CD4-positive, alpha-beta T cell treated with Interleukin-1 beta for 1 hour (primary cell): ENCODE measurements around the gene BCL11A.

Source experiments
- DNase-seq, 2 donors: peaks; one replicate each; pipeline ENCODE4 v3.0.0-alpha.2; 2020 to 2022

Gene BCL11A

DNA sequence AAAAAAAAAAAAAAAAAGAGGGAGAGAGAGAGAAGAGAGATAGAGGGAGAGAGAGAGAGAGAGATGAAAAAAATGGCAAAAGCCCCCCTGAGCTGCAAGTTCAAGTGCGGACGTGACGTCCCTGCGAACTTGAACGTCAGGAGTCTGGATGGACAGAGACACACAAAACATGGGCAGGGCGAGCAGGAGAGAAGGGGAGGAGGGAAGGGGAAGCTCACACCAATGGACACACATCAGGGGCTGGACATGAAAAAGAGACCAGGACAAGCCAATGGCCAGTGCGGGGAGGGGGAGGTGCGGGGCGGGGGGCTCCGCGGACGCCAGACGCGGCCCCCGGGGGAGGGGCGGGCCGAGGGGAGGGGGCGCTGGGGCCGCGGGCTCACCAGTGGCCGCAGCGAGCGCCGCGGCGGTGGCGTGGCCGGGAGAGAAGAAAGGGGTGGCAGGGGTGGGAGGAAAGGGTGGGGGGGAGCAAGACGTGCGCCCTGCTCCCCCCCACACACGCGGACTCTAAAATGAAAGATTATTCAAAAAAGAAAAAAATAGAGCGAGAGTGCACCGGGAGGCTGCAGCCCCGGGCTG, at the start of gene BCL11A:
Gene BCL11A, minus strand, starts transcription at position 160 of the 579 bp plus-strand sequence. CDS start 384 bp downstream, outside the sequence.
- DNase-seq = peak in 1 of 2 donors; percentile 74

DNA sequence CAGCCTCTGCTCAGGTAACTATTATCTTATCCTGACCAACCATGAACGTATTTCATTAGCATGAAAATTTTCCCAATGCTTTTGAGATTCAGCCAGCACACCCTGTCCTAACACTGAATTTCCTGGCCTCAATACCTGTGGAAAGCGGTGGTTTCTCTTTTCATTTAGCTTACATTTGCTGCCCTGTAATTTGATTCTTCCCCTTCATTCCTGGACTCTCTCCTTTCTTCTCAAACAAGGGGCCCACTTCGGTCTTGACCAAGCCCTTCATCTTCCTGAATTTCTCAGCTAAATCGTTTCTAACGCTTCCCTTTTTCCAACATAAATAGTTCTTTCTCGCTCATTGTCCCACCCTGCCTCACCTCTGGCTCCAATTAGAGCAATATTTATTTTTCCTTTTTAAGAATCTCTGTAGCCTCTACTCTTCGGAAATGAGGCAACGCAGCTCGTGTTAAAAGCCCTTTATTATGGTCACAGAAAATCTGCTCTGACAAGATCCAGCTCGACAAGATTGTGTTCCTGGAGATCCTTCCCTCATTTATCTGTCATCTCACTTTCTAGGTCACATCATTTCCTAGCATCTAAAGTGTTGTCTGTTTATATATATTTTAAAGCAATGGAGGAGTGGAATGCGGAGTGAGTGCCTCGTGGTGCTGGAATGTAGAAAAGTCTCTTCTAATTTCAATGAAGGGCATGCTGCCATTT, 49.5 kb upstream of the BCL11A start:
- no peak for DNase-seq

DNA sequence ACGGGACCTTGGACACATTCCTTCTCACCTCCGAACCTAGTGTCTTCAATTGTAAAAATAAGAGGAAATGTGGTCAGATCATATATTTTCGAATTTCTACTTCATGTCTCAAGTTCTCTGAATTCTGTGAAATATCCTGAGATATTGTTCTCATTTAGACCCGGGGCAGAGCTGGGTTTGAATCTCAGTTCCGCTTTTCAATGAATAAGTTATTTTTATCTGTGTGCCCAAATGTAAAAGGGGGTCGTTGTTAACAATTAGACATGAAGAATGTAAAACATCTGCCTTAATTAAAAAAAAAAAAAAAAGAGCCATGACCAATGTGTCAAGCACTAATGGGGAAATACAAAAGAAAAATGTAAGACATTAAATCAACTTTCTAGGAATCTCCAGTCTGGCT, 48.9 kb upstream of the BCL11A start:
- no peak for DNase-seq

DNA sequence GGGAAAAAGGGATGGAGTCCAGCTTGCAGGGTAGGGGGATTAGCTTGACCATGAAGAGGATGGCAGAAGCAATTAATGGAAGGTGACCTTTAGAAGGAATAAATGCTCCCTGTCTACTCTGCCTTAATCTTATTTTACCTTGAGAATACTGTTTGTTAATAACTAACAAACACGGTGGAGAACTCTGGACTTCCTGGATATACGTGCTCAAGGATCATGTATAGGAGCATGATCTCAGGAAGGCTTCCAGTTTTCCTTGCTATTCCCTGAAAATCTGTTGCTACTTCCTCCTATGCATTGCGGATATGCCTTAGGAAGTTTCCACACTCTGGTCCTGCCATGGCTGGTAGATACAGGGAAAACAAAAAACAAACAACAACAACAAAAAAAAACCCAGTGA, 44.8 kb upstream of the BCL11A start:
- DNase-seq = no peak

DNA sequence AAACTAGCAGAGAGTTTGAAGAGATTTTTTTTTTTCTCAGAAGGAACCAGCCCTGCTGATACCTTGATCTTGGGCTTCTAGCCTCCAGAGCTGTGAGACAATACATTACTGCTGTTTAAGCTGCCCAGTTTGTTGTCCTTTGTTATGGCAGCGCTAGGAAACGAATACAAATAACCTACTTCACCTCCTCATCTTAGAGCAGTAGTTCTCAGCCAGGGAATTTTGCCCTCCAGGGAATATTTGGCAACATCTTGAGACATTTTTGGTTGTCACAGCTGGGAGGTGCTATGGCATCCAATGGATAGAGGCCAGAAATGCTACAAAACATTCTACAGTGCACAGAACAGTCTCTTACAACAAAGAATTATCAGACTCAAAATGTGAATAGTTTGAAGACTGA, 43.9 kb upstream of the BCL11A start:
- no peak for DNase-seq

DNA sequence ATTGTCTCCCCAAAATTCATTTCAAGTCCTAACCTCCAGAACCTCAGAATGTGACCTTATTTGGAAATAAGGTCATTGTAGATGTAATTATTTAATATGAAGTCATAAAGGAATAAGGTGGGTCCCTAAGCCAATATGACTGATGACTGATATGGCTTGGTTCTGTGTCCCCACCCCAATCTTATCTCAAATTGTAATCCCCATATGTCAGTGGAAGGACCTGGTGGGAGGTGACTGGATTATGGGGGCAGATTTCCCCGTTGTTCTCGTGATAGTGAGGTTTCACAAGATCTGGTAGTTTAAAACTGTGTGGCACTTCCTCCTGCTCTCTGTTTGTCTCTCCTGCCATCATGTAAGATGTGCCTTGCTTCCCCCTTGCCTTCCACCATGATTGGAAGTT, 43.0 kb upstream of the BCL11A start:
- DNase-seq = no peak

DNA sequence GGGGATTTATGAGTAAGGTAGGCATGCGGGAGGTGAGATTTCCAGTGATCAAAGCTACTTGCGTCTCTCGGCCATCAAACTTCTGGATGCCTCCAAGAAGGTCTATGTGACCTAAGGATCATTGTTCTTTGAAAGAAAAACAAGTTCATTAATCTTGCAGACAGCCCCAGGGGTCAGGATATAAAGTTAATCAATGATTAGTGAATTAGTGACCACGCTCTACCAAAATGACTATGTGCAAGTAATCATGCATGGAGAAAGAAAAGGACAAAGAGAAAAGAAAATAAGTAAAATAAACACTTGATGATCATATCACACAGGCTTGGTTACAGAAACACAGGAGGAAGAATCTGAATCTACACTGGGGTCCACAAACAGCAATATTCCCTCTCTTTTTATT, 42.5 kb upstream of the BCL11A start:
- DNase-seq = no peak

DNA sequence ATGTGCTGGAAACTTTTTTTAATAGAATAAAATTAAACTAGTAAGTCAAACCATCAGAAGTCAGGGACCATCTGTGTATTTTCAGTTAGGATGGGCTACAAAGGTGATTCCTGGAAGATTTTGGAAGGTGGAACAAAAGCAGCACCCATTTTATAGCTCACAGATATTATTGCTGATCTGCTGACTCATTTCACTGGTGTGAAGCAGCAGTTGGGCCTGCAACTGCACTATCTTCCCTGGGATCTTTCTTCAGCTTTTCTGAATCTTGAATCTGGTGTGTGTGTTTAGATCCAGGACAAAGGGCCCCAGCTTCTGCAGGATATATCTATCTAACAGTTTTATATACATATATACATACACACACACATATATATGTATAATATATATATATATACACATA, 35.6 kb upstream of the BCL11A start:
- no peak for DNase-seq

DNA sequence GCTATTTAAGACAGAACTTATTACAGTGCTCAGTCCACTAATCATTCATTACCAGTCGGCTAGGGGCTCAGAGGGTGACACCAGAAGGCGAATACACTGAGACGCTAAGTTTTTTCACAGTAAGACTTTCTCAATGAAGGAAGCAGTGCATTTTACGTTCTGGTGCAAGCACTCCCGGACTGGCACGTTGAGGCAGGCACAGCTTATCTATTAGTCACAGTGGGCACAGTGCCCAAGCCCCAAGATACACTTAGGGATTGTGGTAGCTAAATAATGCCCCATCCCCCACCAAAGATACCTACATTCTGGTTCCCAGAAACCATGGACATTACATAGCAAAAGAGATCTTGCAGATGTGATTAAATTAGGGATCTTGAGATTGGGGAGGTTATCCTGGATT, 32.6 kb upstream of the BCL11A start:
- DNase-seq = no peak

DNA sequence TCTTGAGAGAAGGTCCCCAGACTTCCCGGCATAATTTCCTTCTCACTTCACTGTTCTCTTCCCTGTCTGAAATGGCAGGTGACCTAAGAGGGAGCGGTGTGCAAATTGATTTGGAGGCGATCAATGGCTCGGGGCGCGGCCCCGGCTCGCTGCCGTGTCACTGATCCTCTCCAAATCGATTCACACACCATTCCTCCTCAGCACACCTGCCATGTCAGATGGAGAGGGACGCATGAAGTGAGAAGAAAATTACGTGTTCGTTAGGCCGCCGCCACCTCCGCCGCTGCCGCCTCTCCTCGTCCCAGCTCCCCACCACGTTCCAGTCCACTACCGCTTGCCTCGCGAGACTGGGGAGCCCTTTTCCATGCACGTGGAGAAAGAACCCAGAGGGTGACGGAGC, 31.8 kb upstream of the BCL11A start:
- DNase-seq = no peak

DNA sequence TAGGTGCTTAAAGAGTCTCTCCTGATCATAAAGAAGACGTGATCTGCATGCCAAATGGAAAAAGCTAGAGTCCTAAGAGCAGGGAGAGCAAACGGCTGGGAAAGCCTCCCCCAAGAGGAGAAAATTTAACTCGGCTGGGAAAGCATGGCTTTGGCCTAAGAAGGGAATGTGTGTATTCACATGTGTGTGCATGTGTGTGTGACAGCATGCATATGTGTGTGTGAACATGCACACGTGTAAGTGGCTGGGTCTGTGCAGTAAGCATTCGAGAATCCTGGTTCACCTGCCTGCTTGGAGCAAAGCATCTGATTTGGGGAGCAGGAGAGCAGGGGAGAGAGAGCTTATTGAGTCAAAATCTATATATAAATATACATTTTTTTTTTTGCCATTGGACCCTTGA, 30.1 kb upstream of the BCL11A start:
- no peak for DNase-seq

DNA sequence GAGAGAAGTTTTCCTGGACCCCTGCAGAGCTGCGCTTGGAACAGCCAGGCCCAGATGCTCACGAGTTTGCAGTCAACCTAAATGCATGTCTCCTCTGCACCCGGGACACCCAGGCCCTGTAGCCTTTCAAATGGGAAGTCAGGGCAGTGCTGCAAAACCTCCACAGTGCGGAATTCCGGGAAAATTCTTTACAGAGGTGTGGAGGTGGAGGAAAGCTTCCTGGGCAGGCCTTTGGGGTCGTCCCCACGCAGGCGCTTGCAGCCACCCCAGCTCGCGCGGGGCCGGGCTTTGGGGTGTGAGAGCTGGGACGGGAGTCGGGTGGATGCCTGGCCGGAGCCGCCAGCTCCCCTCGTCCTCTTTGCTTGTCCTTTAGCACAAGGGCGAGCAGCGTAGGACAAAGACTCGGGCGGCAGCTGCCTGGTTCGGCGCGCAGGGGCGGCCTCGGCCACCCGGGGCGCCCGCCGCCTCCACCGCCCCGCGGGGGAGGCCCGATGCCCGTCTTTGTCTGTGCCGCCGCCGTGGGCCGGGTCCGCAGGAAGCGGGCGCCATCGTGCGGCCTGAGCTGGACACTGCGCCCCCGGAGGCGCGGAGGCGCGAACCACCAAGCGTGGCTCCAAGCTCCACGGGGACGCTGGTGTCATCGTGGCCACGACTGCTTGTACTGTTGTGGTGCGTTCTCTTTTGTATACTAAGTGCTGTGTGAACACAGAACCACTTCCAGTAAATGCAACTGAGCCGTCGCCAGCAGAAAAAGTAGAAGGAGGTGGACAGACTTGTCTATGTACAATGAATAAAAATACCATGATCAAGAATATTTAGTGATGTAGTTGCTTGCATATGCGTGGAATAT, 28.2 kb upstream of the BCL11A start:
- peak; percentile 53 to 73 for DNase-seq

DNA sequence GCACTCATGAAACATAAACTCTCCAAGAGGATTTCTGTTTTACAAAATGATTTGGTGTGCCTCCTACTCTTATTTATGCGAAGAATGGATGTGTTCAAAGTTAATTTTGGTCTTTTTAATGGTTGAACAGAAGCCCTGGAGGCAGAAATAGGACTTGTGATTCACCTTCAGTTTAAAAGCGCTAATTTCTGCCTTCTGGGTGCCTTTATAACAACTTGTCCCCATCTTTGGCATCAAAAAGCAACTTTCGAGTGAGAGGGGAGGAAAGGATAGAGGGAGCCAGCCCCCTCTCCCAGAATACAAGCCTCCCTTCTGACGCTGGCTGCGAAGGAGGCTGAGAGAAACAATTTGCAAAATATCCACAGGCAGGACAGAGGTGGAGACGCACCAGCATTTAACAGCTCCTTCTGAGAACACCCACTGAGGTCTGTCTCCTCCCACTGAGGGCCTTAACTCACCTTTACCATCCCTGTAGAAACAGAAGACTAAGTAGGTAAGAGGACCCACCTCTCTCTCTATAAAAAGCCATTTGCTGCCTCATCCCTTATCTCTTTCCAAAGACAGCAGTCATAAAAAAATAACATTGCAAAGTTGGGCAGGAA, 24.3 kb upstream of the BCL11A start:
- DNase-seq = no peak

DNA sequence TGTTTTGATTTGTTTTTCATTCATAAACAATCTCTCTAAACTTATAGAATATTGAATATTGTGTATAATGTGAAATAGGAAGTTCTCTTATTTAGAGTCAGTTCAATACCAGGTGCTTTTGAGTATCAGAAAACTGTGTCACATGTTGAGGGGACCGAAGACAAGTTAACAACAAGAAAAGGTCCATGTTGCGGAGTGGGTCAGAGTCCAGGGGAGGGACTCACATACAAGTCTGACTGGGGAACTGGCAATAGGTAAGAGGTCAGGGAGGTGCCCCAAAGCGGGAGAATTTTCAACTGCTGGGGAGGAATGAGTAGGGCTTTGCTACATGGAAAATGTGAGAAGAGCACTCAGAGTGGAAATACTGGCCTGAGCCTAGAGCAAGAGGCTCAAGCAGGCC, 19.8 kb upstream of the BCL11A start:
- DNase-seq = no peak

DNA sequence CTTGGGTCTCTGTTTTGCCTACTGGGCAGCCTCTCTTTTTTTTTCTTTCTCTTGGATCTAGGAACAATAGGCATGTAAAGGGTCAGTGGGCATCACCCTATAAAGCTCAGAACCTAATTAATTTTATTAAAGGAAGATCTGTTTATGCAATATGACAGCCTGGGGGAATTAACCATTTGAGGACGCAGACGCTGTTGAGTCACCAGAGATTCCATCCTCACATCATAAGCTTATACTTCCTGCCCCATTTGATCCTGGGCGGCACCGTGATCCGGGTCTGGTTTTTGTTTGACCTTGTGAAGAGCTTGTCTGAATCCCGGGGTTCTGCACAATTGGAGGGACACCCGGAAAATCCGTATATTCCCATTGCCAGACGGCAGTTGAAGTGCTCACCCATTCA, 16.8 kb upstream of the BCL11A start:
- no peak for DNase-seq

DNA sequence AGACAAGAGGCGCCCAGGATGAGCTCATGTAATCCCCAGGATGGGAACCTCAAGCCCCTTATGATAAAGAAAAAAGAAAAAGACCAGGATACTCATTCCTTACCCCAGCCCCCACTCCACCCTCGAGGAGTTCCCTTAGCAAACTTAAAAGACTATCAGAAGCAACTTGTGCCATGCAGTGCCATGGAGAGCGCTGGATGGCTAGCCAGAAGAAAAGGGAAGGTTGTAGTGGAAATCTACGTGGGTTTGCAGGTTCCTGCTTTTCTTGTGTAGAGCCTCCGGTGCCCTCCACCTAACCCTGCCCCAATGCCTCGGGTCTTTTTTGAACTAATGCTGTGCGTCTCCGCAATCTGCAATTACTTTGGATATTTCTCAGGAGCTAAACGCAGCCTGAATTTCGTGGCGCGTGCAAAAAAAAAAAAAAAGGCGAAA, 16.2 kb upstream of the BCL11A start:
- DNase-seq = no peak

DNA sequence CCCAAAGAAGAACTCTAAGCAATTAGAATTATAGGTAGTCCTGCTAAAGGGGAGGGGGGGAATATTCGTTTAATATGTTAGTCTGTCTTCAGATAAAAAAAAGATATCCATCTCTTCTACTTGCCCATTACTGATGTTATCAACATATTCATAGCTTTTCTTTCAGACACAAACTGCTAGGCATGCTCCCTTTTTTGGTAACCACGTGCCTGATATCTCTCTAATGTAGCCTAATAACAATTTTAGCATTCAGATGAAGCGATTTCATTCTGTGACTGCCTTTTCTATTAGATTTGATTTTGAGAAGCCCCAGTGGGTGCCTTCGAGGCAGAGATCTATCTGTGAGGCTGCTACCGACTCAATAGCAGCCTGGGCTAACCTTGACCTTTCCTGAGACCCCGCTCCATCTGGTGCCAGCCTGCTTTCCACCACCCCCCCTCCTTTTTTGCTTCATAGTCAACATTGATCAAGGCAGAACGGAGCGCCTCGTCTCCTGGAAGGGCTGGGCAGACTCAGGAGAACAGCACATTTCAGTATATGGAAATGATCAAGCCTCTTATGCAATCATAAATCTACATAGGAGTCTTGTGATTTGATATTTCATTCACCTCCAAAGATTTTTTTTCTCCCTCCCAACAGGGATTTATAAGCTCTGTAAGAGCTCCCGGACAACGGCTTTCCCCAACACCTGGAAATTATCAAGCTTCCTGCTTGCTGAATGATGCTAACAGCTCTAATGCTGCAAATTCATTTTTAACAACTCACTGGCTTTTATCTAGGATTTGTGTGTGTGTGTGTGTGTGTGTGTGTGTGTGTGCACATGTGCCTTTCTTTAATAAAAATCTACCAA, 14.7 kb upstream of the BCL11A start:
- DNase-seq = no peak

DNA sequence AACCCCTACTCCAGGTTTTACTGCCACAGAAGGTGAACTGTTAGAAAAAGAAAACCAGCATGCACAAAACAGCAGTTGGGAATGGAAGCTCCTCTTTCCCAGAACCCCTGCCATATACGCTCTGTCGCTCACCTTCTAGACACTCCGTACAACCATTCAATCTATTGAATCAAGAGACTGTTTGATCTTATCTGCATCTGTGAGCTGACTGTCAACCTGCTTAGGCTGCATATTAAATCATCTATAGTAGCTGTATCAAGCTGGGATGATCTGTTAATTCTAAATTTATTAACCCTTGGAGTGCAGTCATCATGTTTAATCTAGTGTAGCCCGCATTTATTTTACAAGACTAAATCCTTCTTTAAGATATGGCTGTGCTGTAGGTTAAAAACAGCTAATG, 13.6 kb upstream of the BCL11A start:
- no peak for DNase-seq

DNA sequence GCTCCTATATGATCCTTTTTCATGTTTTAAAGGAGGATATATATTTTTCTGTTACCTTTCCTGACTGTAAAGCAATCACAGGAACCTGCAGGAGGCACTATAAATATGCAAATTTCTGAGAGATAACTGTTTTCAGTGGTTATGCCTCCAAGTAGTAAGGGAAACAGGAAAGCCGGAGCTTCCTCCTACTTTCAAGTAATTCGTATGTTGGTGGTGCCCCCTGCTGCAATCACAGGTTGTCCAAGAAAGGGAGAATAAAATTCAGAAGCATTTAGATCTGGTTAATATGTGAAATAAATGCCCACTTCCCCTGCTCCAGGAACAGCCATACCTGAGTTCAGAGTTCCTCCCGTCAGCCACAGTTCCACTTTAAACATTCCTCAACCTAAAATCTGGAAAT, 12.0 kb upstream of the BCL11A start:
- DNase-seq = peak in 1 of 2 donors; percentile 38

DNA sequence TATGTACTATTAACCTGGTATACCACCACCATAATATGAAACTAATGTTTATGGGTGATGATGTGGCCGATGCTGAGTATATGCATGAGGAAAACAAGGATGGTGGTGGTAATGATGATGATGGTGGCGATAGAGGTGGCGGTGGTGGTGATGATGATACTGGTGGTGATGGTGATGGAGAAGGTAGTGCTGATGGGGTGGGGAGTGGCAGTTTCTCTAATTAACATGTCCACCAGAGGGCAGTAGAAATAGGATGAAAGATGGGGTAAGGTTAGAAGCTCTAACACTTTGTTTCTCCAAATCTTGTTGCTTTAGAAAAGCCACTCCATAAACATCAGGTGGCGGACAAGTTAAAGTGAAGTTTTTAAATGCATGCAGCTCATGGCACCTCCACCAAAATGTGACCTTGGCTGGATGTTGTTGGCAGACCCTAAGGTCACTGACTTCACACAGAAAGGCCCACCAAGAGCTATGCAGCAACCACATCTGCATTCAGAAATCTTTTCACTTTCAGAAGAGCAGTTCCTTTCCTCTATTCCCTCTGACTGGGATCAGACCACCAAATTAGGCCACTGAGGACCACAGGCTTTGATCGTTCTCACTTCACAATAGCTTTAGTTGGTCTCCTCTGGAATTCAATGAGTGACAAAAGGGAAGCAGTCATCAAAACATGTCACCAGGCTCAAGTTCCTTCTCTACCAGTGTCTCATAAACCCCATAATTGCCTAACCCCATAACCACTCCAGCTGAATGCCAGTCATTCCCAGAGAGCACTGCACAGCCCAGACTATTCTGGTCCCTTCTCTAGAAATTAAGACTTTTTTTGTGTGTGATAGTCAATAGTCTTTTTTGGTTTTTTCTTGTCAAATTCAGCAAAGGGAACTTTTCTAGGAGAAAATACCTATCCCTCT, 7.5 kb upstream of the BCL11A start:
- DNase-seq = no peak

DNA sequence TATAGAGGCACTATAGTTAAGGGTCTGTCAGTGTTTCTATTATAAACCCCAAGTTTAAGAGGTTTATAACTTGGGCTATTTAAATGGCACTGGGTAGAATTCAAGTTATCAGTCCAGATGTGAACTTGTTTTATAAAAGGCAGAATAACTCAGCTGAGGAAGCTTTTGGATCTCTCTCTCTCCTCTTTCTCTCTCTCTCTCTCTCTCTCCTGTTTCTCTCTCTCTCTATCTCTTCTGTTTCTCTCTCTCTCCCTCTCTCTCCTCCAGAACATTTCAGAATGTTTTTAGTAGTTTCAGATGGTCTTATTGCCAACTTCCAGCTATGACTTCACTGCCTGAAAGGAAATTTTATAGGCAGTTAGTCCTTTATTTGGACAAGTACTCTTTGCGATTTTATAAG, 6.4 kb upstream of the BCL11A start:
- no peak for DNase-seq

DNA sequence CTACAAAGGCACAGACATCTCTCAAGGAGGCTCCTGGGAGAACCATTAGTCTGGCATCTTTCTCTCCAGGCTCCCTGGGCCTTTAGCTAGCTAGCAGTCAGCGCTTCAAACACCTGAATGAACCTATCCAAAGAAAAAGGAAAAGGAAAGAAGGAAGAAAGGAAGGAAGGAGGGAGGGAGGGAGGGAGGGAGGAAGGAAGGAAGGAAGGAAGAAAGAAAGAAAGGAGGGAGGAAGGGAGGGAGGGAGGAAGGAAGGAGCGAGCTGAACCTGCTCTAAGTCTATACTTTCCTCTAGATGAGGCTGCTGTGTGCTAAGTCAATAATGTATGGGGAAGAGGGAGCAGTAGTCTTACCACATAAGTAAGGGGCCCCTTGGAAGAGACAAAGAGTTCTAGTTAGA, 5.1 kb upstream of the BCL11A start:
- DNase-seq = no peak
